Endothelial cell of umbilical vein (primary cell): ENCODE data around the gene RAI1. TPM values are rescaled to one million over a fixed set of nuclear protein-coding genes. Genes with fewer than 3 reads are reported as not detected.

Source experiments
- BruUV-seq: library from RNA; stranded (reverse); fragments of 400-500 nt; replicated peaks from 2 replicates; lab custom pipeline; 2021; lab: Mats Ljungman, UMichigan
- CTCF ChIA-PET: fragments of 300-600, 350-600 bp; sonication (Branson Sonifier 250); formaldehyde crosslinking; loops from one replicate; lab custom pipeline; 2021; ENCODE audit warnings: antibody characterized with exemption, inconsistent platforms; lab: Charles Lee
- POLR2A ChIA-PET: fragments of 300-600, 350-600 bp; sonication (Branson Sonifier 250); formaldehyde crosslinking; loops from one replicate; lab custom pipeline; 2021; ENCODE audit warnings: antibody characterized with exemption, inconsistent platforms; lab: Charles Lee
- DNase-seq: peaks from one replicate; pipeline ENCODE4 v3.0.0-alpha.2; 2011; ENCODE audit warnings: low read depth, low spot score
- FAIRE-seq: peaks from 2 replicates; lab custom pipeline; 2011; peaks lifted over from hg19 to GRCh38; lab: Jason Lieb, UNC
- H2AFZ ChIP-seq: 2 replicates; pipeline ENCODE4 v1.6.0; 2012; ENCODE audit warnings: low read depth, low read length, control low read depth, inconsistent platforms
- H3K27ac ChIP-seq: 2 replicates; pipeline ENCODE4 v1.5.1; 2011; ENCODE audit warnings: low read depth, mild to moderate bottlenecking, control low read depth, low read length, moderate library complexity; ENCODE audit not compliant: insufficient read depth
- H3K27me3 ChIP-seq, 2 experiments: 2 replicates each; pipeline versions ENCODE4 v1.6.0 to v1.6.1; 2011; ENCODE audit warnings: low read length in 2 of 2, mixed read lengths in 1 of 2; ENCODE audit not compliant: control insufficient read depth in 2 of 2, insufficient read depth in 2 of 2
- H3K36me3 ChIP-seq, 2 experiments: 2 replicates in 1 of 2; 3 replicates in 1 of 2; pipeline ENCODE4 v1.5.1; 2011; ENCODE audit warnings: low read length in 2 of 2, mild to moderate bottlenecking in 1 of 2, moderate library complexity in 1 of 2; ENCODE audit not compliant: control insufficient read depth in 2 of 2, insufficient read depth in 2 of 2; ENCODE audit errors: extremely low read depth in 1 of 2
- H3K4me1 ChIP-seq: 3 replicates; pipeline ENCODE4 v1.5.1; 2011; ENCODE audit warnings: mild to moderate bottlenecking, low read length; ENCODE audit not compliant: control insufficient read depth, insufficient read depth; ENCODE audit errors: extremely low read depth
- H3K4me2 ChIP-seq: 2 replicates; pipeline ENCODE4 v1.6.1; 2011; ENCODE audit warnings: low read length, control low read depth, mixed read lengths; ENCODE audit not compliant: insufficient read depth
- H3K4me3 ChIP-seq, 3 experiments: fragments of 200-600 bp in 1 of 3; sonication (generic), shearing (Covaris generic) in 1 of 3; replicated peaks in 1 of 3; 2 replicates each; pipeline ENCODE4 v1.5.1; 2011 to 2016; ENCODE audit warnings: control low read depth in 3 of 3, low read length in 3 of 3, mild to moderate bottlenecking in 2 of 3, inconsistent platforms in 1 of 3, low read depth in 1 of 3, moderate library complexity in 1 of 3; ENCODE audit not compliant: insufficient read depth in 1 of 3
- H3K79me2 ChIP-seq: 2 replicates; pipeline ENCODE4 v1.6.0; 2012; ENCODE audit warnings: low read length, inconsistent platforms; ENCODE audit not compliant: control insufficient read depth, insufficient read depth
- H3K9ac ChIP-seq: replicated peaks from 2 replicates; pipeline ENCODE3; 2011; ENCODE audit warnings: low read length, control low read depth; ENCODE audit not compliant: insufficient read depth; ENCODE audit errors: extremely low read depth
- H3K9me1 ChIP-seq: replicated peaks from 3 replicates; pipeline ENCODE4 v1.6.0; 2011; ENCODE audit warnings: mild to moderate bottlenecking, low read length; ENCODE audit not compliant: control insufficient read depth, insufficient read depth; ENCODE audit errors: extremely low read depth
- H3K9me3 ChIP-seq: replicated peaks from 2 replicates; pipeline ENCODE4 v1.5.1; 2012; ENCODE audit warnings: low read length, inconsistent platforms; ENCODE audit not compliant: control insufficient read depth, insufficient read depth
- H4K20me1 ChIP-seq: replicated peaks from 2 replicates; pipeline ENCODE3; 2011; ENCODE audit warnings: mild to moderate bottlenecking, low read length; ENCODE audit not compliant: control insufficient read depth, insufficient read depth; ENCODE audit errors: extremely low read depth
- CTCF ChIP-seq, 2 donors: IDR thresholded peaks; 1 replicate in 1 of 2; 2 replicates in 1 of 2; pipeline ENCODE4 v1.5.1; 2011; ENCODE audit warnings: low read length in 2 of 2, mild to moderate bottlenecking in 2 of 2, moderate library complexity in 2 of 2, control low read depth in 1 of 2, inconsistent platforms in 1 of 2, low read depth in 1 of 2; ENCODE audit not compliant: insufficient read depth in 1 of 2; ENCODE audit errors: extremely low read depth in 1 of 2
- EZH2 ChIP-seq: IDR thresholded peaks from 2 replicates; pipeline ENCODE4 v1.6.1; 2012; ENCODE audit warnings: borderline replicate concordance, low read depth, mild to moderate bottlenecking, moderate library complexity, low read length, inconsistent platforms; ENCODE audit not compliant: severe bottlenecking
- GATA2 ChIP-seq: IDR thresholded peaks from 2 replicates; pipeline ENCODE4 v1.7.0; 2011; ENCODE audit warnings: low read depth, mild to moderate bottlenecking, moderate library complexity, mixed read lengths, low read length; ENCODE audit not compliant: insufficient read length, insufficient read depth
- MAX ChIP-seq: IDR thresholded peaks from 2 replicates; pipeline ENCODE4 v1.6.1; 2011; ENCODE audit not compliant: insufficient read depth, insufficient read length
- POLR2AphosphoS5 ChIP-seq: IDR thresholded peaks from 2 replicates; pipeline ENCODE4 v1.6.1; 2012; ENCODE audit warnings: low read depth, mild to moderate bottlenecking, control low read depth, low read length, moderate library complexity; ENCODE audit not compliant: insufficient read depth
- dilution Hi-C: fragments of 300-500 bp; cut with MboI; formaldehyde crosslinking; loops from one replicate; pipeline ENCODE4 v1.15.0; 2019; ENCODE audit warnings: low sequenced_read_pairs; ENCODE audit not compliant: extremely low pct_ligation_motif_present
- intact Hi-C: fragments of 100-400 bp; cut with micrococcal nuclease; formaldehyde crosslinking; loops from one replicate; pipeline ENCODE4 v1.10.0; 2022
- polyA plus RNA-seq, 4 experiments: library from polyadenylated mRNA; depleted of rRNA in 3 of 4; stranded (reverse) in 3 of 4; unstranded in 1 of 4; fragments of >200 nt; gene quantifications; 2 replicates each; pipeline versions ENCODE4 v1.2.1 to v1.2.3, GENCODE V29; 2011 to 2012; ENCODE audit warnings: missing spikeins in 1 of 4
- total RNA-seq: library from RNA; stranded (reverse); gene quantifications from 2 replicates; pipeline ENCODE4 v1.2.3, GENCODE V29; 2021

Gene RAI1
- total and polyA plus RNA-seq, 2 donors (not counting 3 experiments of a cell fraction or from before 2014, with no cell fraction given), result 7.8 to 43.3 TPM

- BruUV-seq, result no TSS peak
Measured at GRCh38 chr17:17692353-17693252, 11.3 kb downstream of the RAI1 start.

More at GRCh38 chr17:17692353-17693252, 11.3 kb downstream of the RAI1 start:
- Histone ChIP-seq H3K4me1 (peaks cover 42% of the 10 kb centered on the region), H3K9ac (peak overlapping the region; percentile 16), H3K4me3 (no peak overlapping the region), H3K4me2 (peak overlapping the region; percentile 3), H3K36me3 (no peaks in the 10 kb centered on the region), H3K79me2 (peaks cover 80% of the 10 kb centered on the region), H3K27ac (peak overlapping the region; percentile 88), H3K9me1 (no peaks in the 10 kb centered on the region), H3K27me3 (no peaks in the 10 kb centered on the region), H2AFZ (no peak overlapping the region), H3K9me3 (no peaks in the 10 kb centered on the region), H4K20me1 (no peaks in the 10 kb centered on the region)
- DNase-seq, result peak; percentile 22
- FAIRE-seq, result peak; percentile 67
- CTCF ChIA-PET, result interaction anchor here (0.9 to 2.2 kb wide), 6 partner anchors 10 to 227 kb away, joined by 3 to 5 read pairs (median 3); no protein-coding TSS in a partner anchor
- intact Hi-C loops, result loop anchor here (1.0 kb wide), 1 partner anchor 60 kb away; no protein-coding TSS in a partner anchor
- dilution Hi-C loops, result no loop called here
- POLR2A ChIA-PET, result interaction anchor here (0.6 to 0.8 kb wide), 2 partner anchors 143 to 148 kb away, joined by 3 to 4 read pairs; no protein-coding TSS in a partner anchor
- TF ChIP-seq EZH2 (no peak), MAX (no peak), CTCF (IDR thresholded peaks at IDR 0.05; ENCODE audit: extremely low read depth in 1 of 2, insufficient read depth in 1 of 2, low read depth in 1 of 2, low read length in 2 of 2) (no peak), POLR2AphosphoS5 (no peak), GATA2 (no peak)
